NB4 (cell line): Measurements from ENCODE around the gene FGD1.
A peak's percentile ranks its signal among the peaks of the same experiment; 100 is the strongest.

Experiments used
- DNase-seq: peaks from one replicate; pipeline ENCODE4 v3.0.0; 2010; ENCODE audit warnings: low read depth
- H3K4me3 ChIP-seq: one replicate; pipeline ENCODE4 v1.5.1; 2011; ENCODE audit warnings: mild to moderate bottlenecking, low read depth, low read length, moderate library complexity
- CTCF ChIP-seq: IDR thresholded peaks from one replicate; pipeline ENCODE4 v1.5.1; 2012; ENCODE audit warnings: low read depth, low read length
- MAX ChIP-seq: IDR thresholded peaks from 2 replicates; pipeline ENCODE4 v1.6.1; 2011; ENCODE audit warnings: low read depth, low read length
- MYC ChIP-seq: IDR thresholded peaks from 2 replicates; pipeline ENCODE4 v1.6.1; 2011; ENCODE audit warnings: low read depth, low read length
- POLR2A ChIP-seq: IDR thresholded peaks from 2 replicates; pipeline ENCODE4 v1.6.1; 2011; ENCODE audit warnings: mild to moderate bottlenecking; ENCODE audit not compliant: insufficient read length; ENCODE audit errors: extremely low read depth

Gene FGD1

GRCh38 chrX:54427837-54428424, 68.1 kb downstream of the FGD1 start:
- TF ChIP-seq CTCF, result no peak
- TF ChIP-seq MYC, result no peak
- no peak for TF ChIP-seq MAX
- no peak for TF ChIP-seq POLR2A
- no peak for DNase-seq

DNA sequence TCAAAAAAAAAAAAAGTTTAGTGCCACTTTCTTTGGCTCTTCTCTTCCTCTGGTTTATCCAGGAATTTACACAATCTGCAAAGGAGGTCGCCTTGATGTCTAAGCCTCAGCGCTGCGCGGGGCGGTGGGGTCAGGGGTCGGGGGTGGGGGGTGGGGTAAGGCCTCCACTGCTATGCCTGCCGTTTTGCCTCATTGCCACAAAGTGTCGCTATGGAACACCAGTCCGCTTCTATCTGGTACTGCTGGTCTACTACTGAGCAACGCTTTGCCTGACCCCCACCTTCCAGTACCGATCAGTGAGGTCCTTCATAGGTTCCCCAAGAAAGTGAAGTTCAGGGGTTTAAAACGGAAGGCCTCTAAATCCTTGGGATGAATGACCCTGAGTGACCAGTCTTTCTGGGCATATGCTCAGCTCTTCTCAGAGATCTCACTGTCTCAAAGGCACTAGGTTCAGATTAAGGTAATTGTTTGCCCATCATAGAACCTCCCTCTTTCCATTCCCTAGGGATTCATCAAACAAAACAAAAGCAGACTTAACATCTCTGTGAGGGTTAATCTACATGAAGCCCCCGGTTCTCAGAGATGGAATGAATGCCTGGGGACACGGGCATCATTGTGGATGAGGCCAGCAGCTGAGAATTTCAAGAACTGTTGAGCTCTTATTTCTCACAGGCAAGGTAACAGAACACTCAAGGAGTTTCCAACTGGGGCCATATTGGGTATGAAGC, 72.7 kb downstream of the FGD1 start:
- TF ChIP-seq CTCF (peak; percentile 32), POLR2A (no peak)
- DNase-seq, result peak; percentile 46
- H3K4me3 ChIP-seq, result no peak overlapping the region

More at GRCh38 chrX:54427837-54428424, 68.1 kb downstream of the FGD1 start:
- no peak overlapping the region for H3K4me3 ChIP-seq

DNA sequence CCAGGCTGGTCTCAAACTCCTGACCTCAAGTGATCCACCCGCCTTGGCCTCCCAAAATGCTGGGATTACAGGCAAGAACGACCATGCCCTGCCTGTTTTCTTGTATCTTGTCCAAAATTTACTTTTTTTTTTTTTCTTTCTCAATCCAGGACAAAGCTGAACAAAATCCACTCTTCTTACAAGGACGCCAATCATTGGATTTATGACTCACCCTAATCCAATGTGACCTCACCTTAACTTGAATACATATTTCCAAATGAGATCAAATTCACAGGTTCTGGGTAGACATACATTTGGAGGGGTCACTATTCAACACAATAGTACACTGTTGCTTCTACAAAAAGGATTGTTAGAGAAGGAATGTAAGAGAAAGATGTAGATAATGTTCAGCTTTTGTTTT, 73.9 kb downstream of the FGD1 start:
- H3K4me3 ChIP-seq, result no peak overlapping the region
- TF ChIP-seq MAX, result no peak
- no peak for TF ChIP-seq CTCF
- TF ChIP-seq MYC, result no peak
- TF ChIP-seq POLR2A, result no peak
- DNase-seq, result no peak

DNA sequence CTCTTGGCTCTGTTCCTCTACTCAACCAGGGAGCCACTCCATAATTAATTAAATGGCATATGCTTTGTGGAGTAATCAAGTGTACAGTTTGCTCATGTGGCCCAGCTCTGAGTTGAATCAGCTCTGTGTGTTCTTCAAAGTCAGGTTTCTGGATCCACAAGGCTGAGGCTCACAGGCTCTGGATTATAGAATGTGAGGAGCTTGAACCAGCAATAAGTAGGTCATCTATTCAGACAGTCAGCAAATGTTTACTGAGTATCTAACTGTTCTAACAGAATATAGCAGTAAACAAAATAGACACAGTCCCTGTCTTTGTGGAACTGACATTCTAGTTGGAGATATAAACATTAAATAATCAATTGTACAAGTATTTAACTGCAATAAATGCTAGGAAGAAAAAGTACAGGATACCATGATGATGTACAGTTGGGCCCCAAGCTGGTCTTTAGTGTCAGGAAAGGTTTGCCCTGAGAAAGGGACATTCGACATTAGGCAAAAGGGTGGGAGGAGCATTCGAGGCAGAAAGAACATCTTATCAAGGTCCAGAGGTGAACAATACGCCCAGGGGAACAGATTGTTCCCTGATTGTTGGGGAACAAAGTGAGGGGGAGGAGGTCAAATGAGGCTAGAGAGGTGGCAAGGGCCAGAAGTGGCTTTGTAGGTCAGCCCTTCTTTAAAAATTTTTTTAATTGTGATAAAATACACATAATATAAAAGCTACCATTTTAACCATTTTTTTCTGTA, 76.3 kb downstream of the FGD1 start:
- no peak for TF ChIP-seq POLR2A
- no peak for TF ChIP-seq CTCF
- no peak for TF ChIP-seq MYC
- TF ChIP-seq MAX, result no peak
- no peak overlapping the region for H3K4me3 ChIP-seq
- no peak for DNase-seq

GRCh38 chrX:54416965-54417364, 79.1 kb downstream of the FGD1 start:
- no peak for DNase-seq
- TF ChIP-seq POLR2A (no peak), MAX (no peak), MYC (no peak), CTCF (no peak)
- H3K4me3 ChIP-seq, result no peak overlapping the region
